GM19238 (cell line): ENCODE results near the gene SELE.
"Not testable (repeated sequence)": the region's sequence is repeated elsewhere in the genome, so short reads cannot be mapped to it uniquely, and the experiment has no call there.

Source experiments
- DNase-seq: peaks from one replicate; pipeline ENCODE4 v3.0.0; 2011; ENCODE audit warnings: low spot score; ENCODE audit not compliant: insufficient read length

Gene SELE

GRCh38 chr1:169683661-169684060 lies 50.2 kb downstream of the SELE start:
- no peak for DNase-seq

GRCh38 chr1:169683168-169683567 lies 50.7 kb downstream of the SELE start:
- DNase-seq: not testable (repeated sequence)

DNA sequence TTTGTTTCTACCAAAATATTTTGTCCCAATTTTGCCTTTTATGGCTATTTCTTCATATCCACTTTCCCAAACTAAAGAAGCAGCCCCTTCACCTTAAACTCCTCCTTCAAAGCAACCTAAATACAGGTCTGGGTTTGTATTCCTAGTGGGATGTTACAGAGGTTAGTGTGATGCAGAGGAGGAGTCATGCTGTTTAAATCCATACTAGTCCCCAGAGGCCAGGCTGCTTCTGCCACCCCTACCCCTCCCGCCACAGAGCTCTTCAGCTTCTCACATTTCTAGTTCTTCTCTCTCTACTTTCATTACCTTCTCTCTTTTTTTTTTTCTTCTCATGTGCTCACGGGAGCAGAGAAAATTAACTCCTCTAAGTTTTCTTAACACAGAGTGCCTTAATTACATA lies 51.8 kb downstream of the SELE start:
- no peak for DNase-seq

DNA sequence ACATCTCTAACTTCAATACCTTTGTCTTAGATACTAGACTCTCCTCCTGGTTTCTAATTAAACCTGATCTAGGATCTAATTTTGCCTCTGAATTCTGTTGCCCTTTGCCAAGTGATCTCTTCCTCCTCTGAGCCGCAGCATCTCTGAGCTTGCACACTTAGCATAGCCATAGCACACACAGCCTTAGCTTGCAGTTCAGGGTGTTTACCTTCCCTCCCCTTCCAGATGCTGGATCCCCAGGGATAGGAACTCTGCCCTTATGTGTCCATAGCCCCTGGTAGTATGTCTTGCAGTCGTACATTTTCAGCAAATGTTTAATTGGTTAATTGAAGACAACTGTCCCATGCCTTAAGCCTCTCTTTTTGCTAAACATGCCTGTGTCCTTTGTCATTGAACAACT lies 52.7 kb downstream of the SELE start:
- DNase-seq: no peak

GRCh38 chr1:169680377-169681019 lies 53.4 kb downstream of the SELE start:
- DNase-seq: no peak

- DNase-seq: no peak
These were observed 54.2 kb downstream of the SELE start for GRCh38 chr1:169679692-169680091.

- DNase-seq: no peak
These were observed 57.9 kb downstream of the SELE start for GRCh38 chr1:169676001-169676400.
